ENCODE data around the gene CBFA2T3.

DNA sequence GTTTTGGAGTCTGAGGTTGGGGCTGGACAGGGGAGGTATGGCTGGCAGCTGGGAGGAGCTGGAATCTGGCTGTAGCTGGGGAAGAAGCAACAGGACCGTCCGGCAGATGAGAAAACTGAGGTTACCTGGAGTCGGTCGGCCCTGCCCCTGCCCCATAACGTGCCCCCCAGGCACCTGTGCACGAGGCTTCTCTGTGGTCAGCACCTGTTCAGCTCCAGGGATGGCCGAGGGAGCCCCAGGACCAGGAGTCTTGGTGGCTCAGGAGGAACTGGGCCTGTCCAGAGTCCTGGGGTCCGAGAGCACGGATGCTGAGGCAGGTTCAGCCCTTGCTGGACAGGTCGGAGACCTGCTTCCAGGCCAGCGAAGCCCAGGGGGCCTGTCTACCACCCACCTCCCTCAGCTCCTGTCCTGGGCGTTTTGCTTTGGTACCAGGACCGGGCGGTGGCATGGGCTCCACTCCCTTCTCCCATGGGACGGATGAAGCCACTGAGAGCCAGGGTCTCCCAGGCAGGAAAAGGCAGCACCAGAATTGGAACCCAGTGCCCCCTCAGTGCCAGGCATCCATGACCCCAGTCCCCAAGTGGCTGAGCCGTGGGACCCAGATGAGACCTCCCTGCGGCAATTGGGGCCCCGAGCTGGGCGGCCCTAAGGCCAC is 17.1 kb upstream of the CBFA2T3 start:
- TF ChIP-seq POLR2A (IDR thresholded peaks at IDR 0.05; ENCODE audit: low read length) (no peak), GATA1 (IDR thresholded peaks at IDR 0.05; ENCODE audit: low read depth, low read length) (no peak)

Measured in erythroblast (primary cell).